ENCODE measurements around the gene SVOP. TPM values are rescaled to one million over a fixed set of nuclear protein-coding genes. Genes with fewer than 3 reads are reported as not detected.

Gene SVOP
- total and polyA plus RNA-seq, 2 experiments from 2014 or later: 0.10 TPM; not detected in 1

GRCh38 chr12:109020146-109020795 is 597 bp downstream of the SVOP start (continued):
- TF ChIP-seq CTCF (conservative IDR thresholded peaks at IDR 0.05; ENCODE audit: low read depth in 2 of 2): no peak
- no peak for TF ChIP-seq REST (IDR thresholded peaks at IDR 0.05; ENCODE audit: unreplicated experiment)
- no peak for TF ChIP-seq EZH2phosphoT487 (IDR thresholded peaks at IDR 0.05; ENCODE audit: unreplicated experiment)
- TF ChIP-seq POLR2AphosphoS5 (IDR thresholded peaks at IDR 0.05; ENCODE audit: low read depth): no peak
- TF ChIP-seq JUNB (IDR thresholded peaks at IDR 0.05; ENCODE audit: unreplicated experiment): no peak
- no peak for TF ChIP-seq ZNF114 (CRISPR knock-in tag; IDR thresholded peaks at IDR 0.05)
- TF ChIP-seq NANOG (IDR thresholded peaks at IDR 0.05; ENCODE audit: borderline replicate concordance): no peak
- no peak for TF ChIP-seq CREB1 (CRISPR knock-in tag; IDR thresholded peaks at IDR 0.05; ENCODE audit: low read depth)
- no peak for TF ChIP-seq ETS1 (IDR thresholded peaks at IDR 0.05)
- TF ChIP-seq STAT1 (IDR thresholded peaks at IDR 0.05; ENCODE audit: unreplicated experiment): no peak

- Mint-ChIP-seq H3K27ac (no peak overlapping the region), H3K36me3 (ENCODE audit: low read depth) (no peaks in the 10 kb centered on the region), H3K4me3 (no peak overlapping the region), H3K4me1 (peaks cover 7% of the 10 kb centered on the region; the same call in 2 of the 3 replicates), H3K27me3 (ENCODE audit: insufficient read depth, low read depth, poor library complexity) (no peaks in the 10 kb centered on the region), H3K9me3 (no peaks in the 10 kb centered on the region)
- Histone ChIP-seq H3K27ac (ENCODE audit: low read depth) (no peak overlapping the region), H3F3A (replicated peaks; ENCODE audit: low read depth) (no peaks in the 10 kb centered on the region), H3K9me2 (ENCODE audit: insufficient read depth) (peaks cover 3% of the 10 kb centered on the region; the same call in 1 of the 2 replicates), H4K20me1 (replicated peaks; ENCODE audit: insufficient read depth) (no peaks in the 10 kb centered on the region), H3K36me3 (ENCODE audit: insufficient read depth) (no peaks in the 10 kb centered on the region), H2AFZ (no peak overlapping the region), H3K4me2 (no peak overlapping the region), H3K4me1 (ENCODE audit: insufficient read depth) (no peaks in the 10 kb centered on the region), H3K27me3 (ENCODE audit: insufficient read depth) (peaks cover 6% of the 10 kb centered on the region; the same call in 1 of the 2 replicates), H3K4me3 (no peak overlapping the region), H3K79me2 (replicated peaks; ENCODE audit: insufficient read depth) (no peaks in the 10 kb centered on the region)
- DNase-seq (ENCODE audit: low spot score) (no peak), ATAC-seq (no peak)
- TF ChIP-seq ZNF331 (CRISPR knock-in tag; IDR thresholded peaks at IDR 0.05; ENCODE audit: low read depth) (no peak), EZH2phosphoT487 (IDR thresholded peaks at IDR 0.05; ENCODE audit: unreplicated experiment) (no peak), NANOG (IDR thresholded peaks at IDR 0.05; ENCODE audit: borderline replicate concordance) (no peak), STAT1 (IDR thresholded peaks at IDR 0.05; ENCODE audit: unreplicated experiment) (no peak), REST (IDR thresholded peaks at IDR 0.05; ENCODE audit: unreplicated experiment) (no peak)
These were observed 2.6 kb downstream of the SVOP start for GRCh38 chr12:109018296-109018695.

All from GM23338 (cell line).